SK-N-SH treated with all-trans-retinoic acid at 6 μM for 48 hours (cell line): ENCODE results near the gene CFAP74.

Experiments used
- PPARA ChIP-seq: fragments of 250-450 bp; sonication (Bioruptor Pico); IDR thresholded peaks from 2 replicates; pipeline ENCODE4 v1.5.0; 2020; ENCODE audit warnings: mild to moderate bottlenecking, borderline replicate concordance
- RARB ChIP-seq: fragments of 250-450 bp; sonication (Bioruptor Pico); IDR thresholded peaks from 2 replicates; pipeline ENCODE4 v1.8.0; 2021; ENCODE audit warnings: mild to moderate bottlenecking, moderate library complexity
- ZFP3 ChIP-seq: fragments of 250-450 bp; sonication (Bioruptor Pico); IDR thresholded peaks from 2 replicates; pipeline ENCODE4 v1.5.0; 2020; ENCODE audit warnings: mild to moderate bottlenecking, moderate library complexity
- TF ChIP-seq, protein P1 (sequence below): fragments of 250-450 bp; sonication (Bioruptor Pico); IDR thresholded peaks from 2 replicates; pipeline ENCODE4 v1.5.0; 2020; ENCODE audit warnings: mild to moderate bottlenecking, moderate library complexity

DNA sequence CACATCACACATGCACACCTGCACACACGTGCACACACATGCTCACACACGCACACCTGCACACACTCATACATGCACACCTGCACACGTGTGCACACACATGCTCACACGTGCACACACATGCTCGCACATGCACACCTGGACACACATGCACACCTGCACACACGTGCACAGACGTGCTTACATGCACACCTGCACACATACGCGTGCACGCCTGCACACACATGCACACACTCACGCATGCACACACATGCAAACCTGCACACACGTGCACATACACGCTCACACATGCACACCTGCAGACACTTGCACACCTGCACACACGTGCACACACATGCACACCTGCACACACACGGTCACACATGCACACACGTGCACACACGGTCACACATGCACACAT lies 32.6 kb downstream of the CFAP74 start:
- TF ChIP-seq RARB (CRISPR knock-in tag) (no peak), PPARA (CRISPR knock-in tag) (no peak), ZFP3 (CRISPR knock-in tag) (no peak)
- TF ChIP-seq, protein P1, sequence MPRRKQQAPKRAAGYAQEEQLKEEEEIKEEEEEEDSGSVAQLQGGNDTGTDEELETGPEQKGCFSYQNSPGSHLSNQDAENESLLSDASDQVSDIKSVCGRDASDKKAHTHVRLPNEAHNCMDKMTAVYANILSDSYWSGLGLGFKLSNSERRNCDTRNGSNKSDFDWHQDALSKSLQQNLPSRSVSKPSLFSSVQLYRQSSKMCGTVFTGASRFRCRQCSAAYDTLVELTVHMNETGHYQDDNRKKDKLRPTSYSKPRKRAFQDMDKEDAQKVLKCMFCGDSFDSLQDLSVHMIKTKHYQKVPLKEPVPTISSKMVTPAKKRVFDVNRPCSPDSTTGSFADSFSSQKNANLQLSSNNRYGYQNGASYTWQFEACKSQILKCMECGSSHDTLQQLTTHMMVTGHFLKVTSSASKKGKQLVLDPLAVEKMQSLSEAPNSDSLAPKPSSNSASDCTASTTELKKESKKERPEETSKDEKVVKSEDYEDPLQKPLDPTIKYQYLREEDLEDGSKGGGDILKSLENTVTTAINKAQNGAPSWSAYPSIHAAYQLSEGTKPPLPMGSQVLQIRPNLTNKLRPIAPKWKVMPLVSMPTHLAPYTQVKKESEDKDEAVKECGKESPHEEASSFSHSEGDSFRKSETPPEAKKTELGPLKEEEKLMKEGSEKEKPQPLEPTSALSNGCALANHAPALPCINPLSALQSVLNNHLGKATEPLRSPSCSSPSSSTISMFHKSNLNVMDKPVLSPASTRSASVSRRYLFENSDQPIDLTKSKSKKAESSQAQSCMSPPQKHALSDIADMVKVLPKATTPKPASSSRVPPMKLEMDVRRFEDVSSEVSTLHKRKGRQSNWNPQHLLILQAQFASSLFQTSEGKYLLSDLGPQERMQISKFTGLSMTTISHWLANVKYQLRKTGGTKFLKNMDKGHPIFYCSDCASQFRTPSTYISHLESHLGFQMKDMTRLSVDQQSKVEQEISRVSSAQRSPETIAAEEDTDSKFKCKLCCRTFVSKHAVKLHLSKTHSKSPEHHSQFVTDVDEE (CRISPR knock-in tag) = no peak
